A673 (cell line): ENCODE measurements around the gene ZNF554. TPM values are rescaled to one million over a fixed set of nuclear protein-coding genes. Genes with fewer than 3 reads are reported as not detected.

Source experiments
- BruUV-seq: library from RNA; stranded (reverse); fragments of 400-500 nt; replicated peaks from 2 replicates; lab custom pipeline; 2021; lab: Mats Ljungman, UMichigan
- CTCF ChIA-PET: fragments of 300-600 bp; sonication (Branson Sonifier 250); formaldehyde crosslinking; loops from one replicate; lab custom pipeline; 2022; ENCODE audit warnings: antibody characterized with exemption; lab: Charles Lee
- POLR2A ChIA-PET: fragments of 300-600 bp; sonication (Branson Sonifier 250); formaldehyde crosslinking; loops from one replicate; lab custom pipeline; 2022; ENCODE audit warnings: antibody characterized with exemption; ENCODE audit not compliant: low non-redundant PET; lab: Charles Lee
- DNase-seq: peaks from one replicate; pipeline ENCODE4 v3.0.0-alpha.2; 2015; ENCODE audit warnings: low spot score
- H3K27ac ChIP-seq: fragments of 200-600 bp; sonication (generic); 2 replicates; pipeline ENCODE4 v1.5.1; 2016; ENCODE audit warnings: mixed run types, low read depth, mild to moderate bottlenecking, mixed read lengths, antibody characterized with exemption, low read length; ENCODE audit not compliant: poor library complexity, severe bottlenecking
- H3K27me3 ChIP-seq: fragments of 200-600 bp; sonication (generic); replicated peaks from 2 replicates; pipeline ENCODE4 v1.6.1; 2017; ENCODE audit warnings: mixed run types, low read depth, mild to moderate bottlenecking, mixed read lengths, antibody characterized with exemption, low read length; ENCODE audit not compliant: insufficient read depth, poor library complexity
- H3K36me3 ChIP-seq: fragments of 200-600 bp; sonication (generic); 2 replicates; pipeline ENCODE4 v1.6.1; 2016; ENCODE audit warnings: mixed run types, mild to moderate bottlenecking, mixed read lengths, antibody characterized with exemption, low read length; ENCODE audit not compliant: insufficient read depth, poor library complexity, severe bottlenecking
- H3K4me1 ChIP-seq: fragments of 200-600 bp; sonication (generic); 2 replicates; pipeline ENCODE4 v1.6.1; 2017; ENCODE audit warnings: mixed run types, mild to moderate bottlenecking, mixed read lengths, antibody characterized with exemption, low read length; ENCODE audit not compliant: insufficient read depth, poor library complexity, severe bottlenecking
- H3K4me3 ChIP-seq: fragments of 200-600 bp; sonication (generic); 2 replicates; pipeline ENCODE4 v1.5.1; 2016; ENCODE audit warnings: low read depth, mixed run types, mild to moderate bottlenecking, mixed read lengths, low read length; ENCODE audit not compliant: poor library complexity, severe bottlenecking
- H3K9me3 ChIP-seq: fragments of 200-600 bp; sonication (generic); 2 replicates; pipeline ENCODE4 v1.6.1; 2016; ENCODE audit warnings: mixed run types, low read depth, mild to moderate bottlenecking, mixed read lengths, antibody characterized with exemption, low read length; ENCODE audit not compliant: poor library complexity, severe bottlenecking
- EZH2 ChIP-seq: fragments of 200-600 bp; sonication (generic); IDR thresholded peaks from 2 replicates; pipeline ENCODE4 v1.6.1; 2017; ENCODE audit warnings: borderline replicate concordance, low read depth, mild to moderate bottlenecking, mixed read lengths, antibody characterized with exemption, low read length; ENCODE audit not compliant: poor library complexity, severe bottlenecking
- intact Hi-C: fragments of 100-400 bp; cut with micrococcal nuclease; formaldehyde crosslinking; loops from one replicate; pipeline ENCODE4 v1.10.0; 2022; ENCODE audit not compliant: unreplicated experiment
- total RNA-seq: library from RNA; stranded (reverse); gene quantifications from 2 replicates; pipeline ENCODE4 v1.2.3, GENCODE V29; 2021
- TF ChIP-seq, protein P1 (sequence below): fragments of 300-800, 200-600 bp; sonication (generic); conservative IDR thresholded peaks from 2 replicates; pipeline ENCODE4 v1.5.1; 2017; ENCODE audit warnings: low read depth, mild to moderate bottlenecking, antibody characterized with exemption, low read length, moderate library complexity, mixed read lengths

ZNF554 gene
- total RNA-seq, 1 experiment from 2014 or later: 3.5 TPM

GRCh38 chr19:2785244-2785997 is 34.2 kb upstream of the ZNF554 start, which contains the start of gene THOP1:
Gene THOP1, plus strand, starts transcription at chr19:2785503. Its CDS starts 160 bp downstream, at chr19:2785663.
- TF ChIP-seq EZH2: no peak
- TF ChIP-seq, protein P1, sequence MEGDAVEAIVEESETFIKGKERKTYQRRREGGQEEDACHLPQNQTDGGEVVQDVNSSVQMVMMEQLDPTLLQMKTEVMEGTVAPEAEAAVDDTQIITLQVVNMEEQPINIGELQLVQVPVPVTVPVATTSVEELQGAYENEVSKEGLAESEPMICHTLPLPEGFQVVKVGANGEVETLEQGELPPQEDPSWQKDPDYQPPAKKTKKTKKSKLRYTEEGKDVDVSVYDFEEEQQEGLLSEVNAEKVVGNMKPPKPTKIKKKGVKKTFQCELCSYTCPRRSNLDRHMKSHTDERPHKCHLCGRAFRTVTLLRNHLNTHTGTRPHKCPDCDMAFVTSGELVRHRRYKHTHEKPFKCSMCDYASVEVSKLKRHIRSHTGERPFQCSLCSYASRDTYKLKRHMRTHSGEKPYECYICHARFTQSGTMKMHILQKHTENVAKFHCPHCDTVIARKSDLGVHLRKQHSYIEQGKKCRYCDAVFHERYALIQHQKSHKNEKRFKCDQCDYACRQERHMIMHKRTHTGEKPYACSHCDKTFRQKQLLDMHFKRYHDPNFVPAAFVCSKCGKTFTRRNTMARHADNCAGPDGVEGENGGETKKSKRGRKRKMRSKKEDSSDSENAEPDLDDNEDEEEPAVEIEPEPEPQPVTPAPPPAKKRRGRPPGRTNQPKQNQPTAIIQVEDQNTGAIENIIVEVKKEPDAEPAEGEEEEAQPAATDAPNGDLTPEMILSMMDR: no peak
- intact Hi-C loops: no loop called here
- Histone ChIP-seq H3K4me1 (peaks cover 18% of the 10 kb centered on the region), H3K27ac (peak within 1 kb of the TSS; percentile 84), H3K4me3 (peak within 1 kb of the TSS; percentile 97), H3K36me3 (peaks cover 9% of the 10 kb centered on the region), H3K27me3 (no peaks in the 10 kb centered on the region), H3K9me3 (no peaks in the 10 kb centered on the region)
- BruUV-seq: TSS peak; percentile 66
- ChIA-PET CTCF (no interaction called here), POLR2A (interaction anchor here (0.7 kb wide), 1 partner anchor 53 kb away, joined by 3 read pairs; no protein-coding TSS in a partner anchor)
- DNase-seq: peak; percentile 100

- no peak for TF ChIP-seq EZH2
- TF ChIP-seq, protein P1: no peak
- ChIA-PET POLR2A (no interaction called here), CTCF (no interaction called here)
- H3K27ac ChIP-seq: no peak overlapping the region
- BruUV-seq: no TSS peak
- peaks cover 13% of the 10 kb centered on the region for H3K36me3 ChIP-seq
- intact Hi-C loops: no loop called here
- no peak for DNase-seq
- H3K4me3 ChIP-seq: no peak overlapping the region
- peaks cover 14% of the 10 kb centered on the region for H3K4me1 ChIP-seq
- no peaks in the 10 kb centered on the region for H3K27me3 ChIP-seq
- H3K9me3 ChIP-seq: no peaks in the 10 kb centered on the region
Observed at GRCh38 chr19:2787115-2787514, 32.6 kb upstream of the ZNF554 start.

GRCh38 chr19:2788237-2788636 is 31.4 kb upstream of the ZNF554 start:
- TF ChIP-seq, protein P1: no peak
- no peak for TF ChIP-seq EZH2
- intact Hi-C loops: no loop called here
- H3K4me3 ChIP-seq: no peak overlapping the region
- H3K4me1 ChIP-seq: peaks cover 14% of the 10 kb centered on the region
- H3K27ac ChIP-seq: no peak overlapping the region
- H3K27me3 ChIP-seq: no peaks in the 10 kb centered on the region
- POLR2A ChIA-PET: no interaction called here
- H3K9me3 ChIP-seq: no peaks in the 10 kb centered on the region
- CTCF ChIA-PET: no interaction called here
- DNase-seq: no peak
- peaks cover 13% of the 10 kb centered on the region for H3K36me3 ChIP-seq
- no TSS peak for BruUV-seq
